ENCODE data around the gene BSPRY. TPM values are rescaled to one million over a fixed set of nuclear protein-coding genes. Genes with fewer than 3 reads are reported as not detected.

The BSPRY gene
- total RNA-seq, 2 donors from 2014 or later, result 0.27 to 1.6 TPM

GRCh38 chr9:113337714-113338113 is 11.6 kb upstream of the BSPRY start:
- no peak for DNase-seq
- ATAC-seq, result no peak
- intact Hi-C loops (cut with DNase I), result no loop called here

GRCh38 chr9:113340011-113340699 is 9.2 kb upstream of the BSPRY start, which contains the start of gene WDR31:
Gene WDR31 (minus strand): TSS chr9:113340275. CDS start chr9:113332022, 8,253 bp downstream.
- ATAC-seq (peak; percentile 90 to 96), DNase-seq (peak; percentile 89)
- intact Hi-C loops (cut with DNase I), result no loop called here

- ATAC-seq (no peak), DNase-seq (no peak)
- intact Hi-C loops (cut with DNase I), result no loop called here
Observed at GRCh38 chr9:113341712-113342410, 7.5 kb upstream of the BSPRY start.

- peak; percentile 87 for DNase-seq
- peak; percentile 79 to 85 for ATAC-seq
- intact Hi-C loops (cut with DNase I), result no loop called here
Observed at GRCh38 chr9:113343732-113344231, 5.6 kb upstream of the BSPRY start.

GRCh38 chr9:113345190-113345589 is 4.2 kb upstream of the BSPRY start:
- intact Hi-C loops (cut with DNase I), result no loop called here
- ATAC-seq, result no peak
- no peak for DNase-seq

GRCh38 chr9:113345671-113346070 is 3.7 kb upstream of the BSPRY start:
- intact Hi-C loops (cut with DNase I), result no loop called here
- DNase-seq (no peak), ATAC-seq (no peak)

GRCh38 chr9:113348437-113348836 is 904 bp upstream of the BSPRY start:
- no peak for ATAC-seq
- intact Hi-C loops (cut with DNase I), result no loop called here
- no peak for DNase-seq

GRCh38 chr9:113349066-113349444 is 286 bp upstream of the BSPRY start:
- DNase-seq, result no peak
- ATAC-seq, result no peak
- intact Hi-C loops (cut with DNase I), result no loop called here

- no peak for DNase-seq
- intact Hi-C loops (cut with DNase I), result no loop called here
- ATAC-seq, result peak in 1 of 2 donors; percentile 39
Observed at GRCh38 chr9:113350107-113350661, 843 bp downstream of the BSPRY start.

- DNase-seq, result no peak
- intact Hi-C loops (cut with DNase I), result no loop called here
- no peak for ATAC-seq
Observed at GRCh38 chr9:113350937-113351336, 1.6 kb downstream of the BSPRY start.

GRCh38 chr9:113352006-113352405 is 2.7 kb downstream of the BSPRY start:
- ATAC-seq (no peak), DNase-seq (no peak)
- intact Hi-C loops (cut with DNase I), result no loop called here

GRCh38 chr9:113352411-113352810 is 3.1 kb downstream of the BSPRY start:
- DNase-seq (no peak), ATAC-seq (no peak)

GRCh38 chr9:113355040-113355596 is 5.8 kb downstream of the BSPRY start:
- intact Hi-C loops (cut with DNase I), result no loop called here
- ATAC-seq, result no peak

More at GRCh38 chr9:113352411-113352810, 3.1 kb downstream of the BSPRY start:
- intact Hi-C loops (cut with DNase I), result no loop called here

GRCh38 chr9:113356686-113357292 is 7.4 kb downstream of the BSPRY start:
- intact Hi-C loops (cut with DNase I), result no loop called here

More at GRCh38 chr9:113355040-113355596, 5.8 kb downstream of the BSPRY start:
- DNase-seq, result no peak

GRCh38 chr9:113359385-113359784 is 10.0 kb downstream of the BSPRY start:
- intact Hi-C loops (cut with DNase I), result no loop called here
- ATAC-seq (no peak), DNase-seq (no peak)

More at GRCh38 chr9:113356686-113357292, 7.4 kb downstream of the BSPRY start:
- ATAC-seq, result no peak
- DNase-seq, result no peak

- ATAC-seq, result no peak
- intact Hi-C loops (cut with DNase I), result no loop called here
- no peak for DNase-seq
Observed at GRCh38 chr9:113360242-113360842, 11.0 kb downstream of the BSPRY start.

- no peak for DNase-seq
- no peak for ATAC-seq
- intact Hi-C loops (cut with DNase I), result no loop called here
Observed at GRCh38 chr9:113361304-113362018, 12.1 kb downstream of the BSPRY start.

GRCh38 chr9:113363336-113363735 is 14.0 kb downstream of the BSPRY start:
- DNase-seq (no peak), ATAC-seq (no peak)
- intact Hi-C loops (cut with DNase I), result no loop called here
